Psoas muscle (tissue), 8 donors: ENCODE measurements around the gene GALNT17. TPM values are rescaled to one million over a fixed set of nuclear protein-coding genes. Genes with fewer than 3 reads are reported as not detected.
A peak's percentile ranks its signal among the peaks of the same experiment; 100 is the strongest.

Experiments
- ATAC-seq, 4 donors: fragments of 200-7000 bp; cut with Tn5 transposase; one replicate each; pipeline ENCODE4 v1.9.1; 2020; ENCODE audit warnings: moderate library complexity in 3 of 4, mild to moderate bottlenecking in 2 of 4
- DNase-seq, 2 donors: peaks; one replicate each; pipeline ENCODE4 v3.0.0-alpha.2; 2020
- H3K27ac ChIP-seq: fragments of 200-600 bp; one replicate; pipeline ENCODE4 v1.8.0; 2022
- H3K27me3 ChIP-seq, 3 donors: fragments of 200-600 bp in 1 of 3; one replicate each; pipeline versions ENCODE4 v1.6.1 to v1.8.0; 2013 to 2022; ENCODE audit warnings: low read length in 2 of 3, mild to moderate bottlenecking in 2 of 3, moderate library complexity in 1 of 3; ENCODE audit not compliant: insufficient read depth in 3 of 3
- H3K36me3 ChIP-seq, 2 donors: fragments of 200-600 bp in 1 of 2; one replicate each; pipeline versions ENCODE4 v1.6.1 to v1.8.0; 2013 to 2022; ENCODE audit warnings: low read depth in 1 of 2, mild to moderate bottlenecking in 1 of 2, moderate library complexity in 1 of 2; ENCODE audit not compliant: insufficient read depth in 1 of 2
- H3K4me1 ChIP-seq: fragments of 200-600 bp; one replicate; pipeline ENCODE4 v1.8.0; 2022
- H3K4me3 ChIP-seq: fragments of 200-600 bp; one replicate; pipeline ENCODE4 v1.8.0; 2022; ENCODE audit warnings: mild to moderate bottlenecking
- H3K9me3 ChIP-seq: fragments of 200-600 bp; one replicate; pipeline ENCODE4 v1.8.0; 2022
- CTCF ChIP-seq: fragments of 200-600 bp; IDR thresholded peaks from one replicate; pipeline ENCODE4 v1.8.0; 2022; ENCODE audit warnings: antibody characterized with exemption
- WGBS, 3 donors: extraction: QIAGEN DNeasy Blood & Tissue Kit; methylation state at CpG; one replicate each; pipeline versions ENCODE4 v1.1.6 to v1.1.7; 2013; 5-methylcytosine and 5-hydroxymethylcytosine counted together
- intact Hi-C, 2 donors: fragments of 100-400 bp; cut with DNase I; formaldehyde crosslinking; loops; one replicate each; pipeline versions ENCODE4 v1.11.0 to v1.14.2; 2022
- polyA plus RNA-seq, 3 donors: library from polyadenylated mRNA; stranded (reverse); fragments of 200-250 nt; gene quantifications; one replicate each; pipeline ENCODE4 v1.2.3, GENCODE V29; 2013
- total RNA-seq, 4 donors: library from RNA; stranded (reverse); fragmentation: NEBNext Ultra II Directional in 2 of 4; extraction: Animal tissue kit (Norgen Biotek cat#: 25700) in 2 of 4; gene quantifications; one replicate each; pipeline versions ENCODE4 v1.2.1 to v1.2.4, GENCODE V29; 2021 to 2023
- donor health status: healthy with polysubstance abuse.
- donor health status: DM: no; HTN: no; CAD: no; lungs with moderate emphysema.
- donor health status: Bipolar disorder and iron deficiency.
- donor health status: healthy.
- donor health status: DM: yes; HTN: yes; CAD: no.
- donor health status: DM: no; HTN: no; CAD: no.
- donor health status: DM: no; HTN: no; CAD: no.
- donor health status: DM: yes; HTN: yes; CAD: no.

Gene GALNT17
- total and polyA plus RNA-seq, 7 donors, result 0.17 to 3.5 (median 0.65) TPM

GRCh38 chr7:71343892-71344291 is 211.9 kb downstream of the GALNT17 start:
- intact Hi-C loops, result no loop called here
- H3K4me1 ChIP-seq, result no peaks in the 10 kb centered on the region
- DNase-seq (no peak), ATAC-seq (no peak)
- H3K36me3 ChIP-seq, result no peaks in the 10 kb centered on the region
- no peak overlapping the region for H3K27ac ChIP-seq
- H3K9me3 ChIP-seq, result peaks cover 6% of the 10 kb centered on the region
- TF ChIP-seq CTCF, result no peak
- H3K4me3 ChIP-seq, result no peak overlapping the region
- WGBS, 3 donors, result 42 to 61% (median 57%) methylated on average over 1 of the region's 1 CpG
- no peaks in the 10 kb centered on the region for H3K27me3 ChIP-seq

DNA sequence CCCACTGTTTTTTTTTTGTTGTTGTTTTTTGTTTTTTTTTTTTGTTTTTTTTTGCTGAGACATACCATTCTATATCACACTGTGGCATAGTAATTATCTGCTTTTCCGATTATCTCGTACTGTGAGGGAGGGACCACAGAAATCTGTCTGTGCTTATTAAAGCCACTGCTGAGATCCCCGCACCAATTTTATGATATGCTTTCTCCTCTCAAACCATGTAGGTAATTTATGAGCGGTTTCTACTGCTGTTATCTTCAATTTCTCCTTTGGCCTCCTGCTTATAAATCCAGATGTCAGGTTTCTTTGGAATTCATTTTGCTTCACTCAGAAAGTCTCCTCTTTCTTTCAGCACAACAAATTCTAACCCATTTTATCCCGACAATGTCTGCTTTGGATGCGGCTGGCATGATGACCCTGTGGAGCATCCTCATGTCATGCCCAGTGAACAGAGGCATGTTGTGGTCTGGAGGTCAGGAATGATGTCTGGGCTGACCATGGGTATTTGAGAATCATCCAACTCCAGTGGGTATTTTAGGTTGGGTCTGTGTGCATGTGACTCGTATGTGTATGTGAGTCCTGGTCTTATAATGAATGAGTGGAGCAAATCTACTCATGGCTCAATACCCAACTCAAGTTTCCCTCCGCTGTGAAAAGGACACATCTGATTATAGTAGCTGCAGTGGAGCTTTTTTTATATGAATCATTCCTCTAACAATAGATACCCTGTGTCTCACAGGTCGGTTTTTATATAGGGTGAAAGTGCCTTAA is 213.4 kb downstream of the GALNT17 start:
- Histone ChIP-seq H3K9me3 (peaks cover 6% of the 10 kb centered on the region), H3K36me3 (no peaks in the 10 kb centered on the region), H3K27me3 (no peaks in the 10 kb centered on the region), H3K4me1 (no peaks in the 10 kb centered on the region), H3K4me3 (no peak overlapping the region), H3K27ac (no peak overlapping the region)
- ATAC-seq (peak in 1 of 4 donors; percentile 58), DNase-seq (no peak)
- WGBS, 3 donors, result 66 to 69% (median 67%) methylated on average over 9 of the region's 9 CpGs
- intact Hi-C loops, result no loop called here
- no peak for TF ChIP-seq CTCF

DNA sequence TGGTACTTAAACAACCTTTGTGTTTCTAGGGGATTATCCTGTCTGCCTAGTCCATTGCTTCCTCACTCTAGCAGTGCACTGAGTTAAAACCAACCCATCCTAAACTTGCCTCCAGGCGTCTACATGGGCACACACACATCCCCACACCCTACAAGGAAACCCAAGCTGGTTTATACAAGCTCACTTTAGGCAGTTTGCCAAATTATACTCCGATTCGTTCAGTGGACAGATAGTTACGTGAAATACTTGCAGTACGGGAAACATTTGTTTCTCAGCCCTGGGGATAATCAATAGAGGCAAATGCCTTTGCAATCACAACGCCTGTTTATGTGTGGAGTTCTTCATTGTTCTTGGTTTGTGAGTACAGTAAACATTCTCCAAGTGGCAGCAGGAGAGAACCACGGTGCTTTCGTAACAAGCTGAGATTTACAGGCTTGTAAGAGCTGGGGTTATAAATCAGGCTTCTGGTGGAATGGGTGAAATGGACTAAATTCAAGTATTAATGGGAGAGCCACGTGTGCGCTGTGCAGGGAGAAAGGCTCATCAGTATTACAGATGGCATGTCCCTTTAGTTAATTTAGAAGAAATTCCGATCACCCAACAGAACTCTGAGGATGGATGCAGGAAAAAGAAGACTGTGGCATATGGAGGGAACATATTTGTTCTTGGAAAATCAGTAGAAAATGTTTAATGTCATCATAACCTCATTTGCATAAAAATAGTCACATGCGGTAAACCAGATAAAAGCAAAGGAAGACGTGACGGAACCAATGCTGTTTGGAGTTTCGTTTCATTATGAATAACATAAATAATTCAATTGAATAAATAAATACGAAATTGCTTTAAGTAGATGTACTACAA is 217.1 kb downstream of the GALNT17 start:
- intact Hi-C loops, result no loop called here
- H3K27me3 ChIP-seq, result no peaks in the 10 kb centered on the region
- H3K9me3 ChIP-seq, result peaks cover 4% of the 10 kb centered on the region
- no peak for TF ChIP-seq CTCF
- no peak for ATAC-seq
- H3K4me3 ChIP-seq, result no peak overlapping the region
- no peak for DNase-seq
- H3K27ac ChIP-seq, result no peak overlapping the region
- H3K36me3 ChIP-seq, result no peaks in the 10 kb centered on the region
- H3K4me1 ChIP-seq, result no peaks in the 10 kb centered on the region
- 56 to 66% (median 59%) methylated on average over 16 of the region's 16 CpGs for WGBS, 3 donors

DNA sequence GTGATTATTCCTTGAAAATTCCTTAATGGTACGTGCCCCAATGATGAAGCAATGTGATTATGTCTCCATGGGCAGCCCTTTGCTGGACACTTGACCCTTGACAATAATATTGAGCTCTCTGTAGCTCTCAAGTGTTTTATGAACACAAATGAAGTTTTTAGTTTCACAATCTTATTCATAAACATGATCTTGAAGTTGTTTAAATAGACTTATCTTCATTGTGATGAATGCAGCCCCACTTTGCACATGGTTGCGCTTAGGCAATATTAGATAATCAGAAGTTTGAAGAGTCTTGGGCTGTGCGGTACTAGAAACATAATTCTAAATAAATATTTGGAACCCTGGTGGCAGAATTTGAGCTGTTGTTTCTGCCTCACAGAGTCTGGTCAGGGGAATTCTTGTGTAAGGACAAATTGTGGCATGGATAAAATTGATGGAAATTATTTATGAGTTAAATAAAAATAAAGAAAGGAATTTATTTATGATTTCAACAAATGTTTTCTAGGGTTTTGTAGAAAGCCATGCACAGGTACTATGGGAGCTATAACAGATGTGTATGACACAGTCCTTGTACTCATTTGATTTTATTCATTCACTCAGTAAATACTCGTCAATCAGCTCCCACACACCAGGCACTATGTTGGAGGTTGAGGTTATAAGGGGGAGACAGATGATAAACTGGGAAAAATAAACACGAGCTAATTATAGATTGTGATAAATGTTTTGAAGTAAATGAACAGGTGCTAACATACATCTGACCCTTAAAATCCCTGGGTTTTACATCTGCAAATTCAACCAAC is 217.9 kb downstream of the GALNT17 start:
- Histone ChIP-seq H3K36me3 (no peaks in the 10 kb centered on the region), H3K4me3 (no peak overlapping the region), H3K4me1 (no peaks in the 10 kb centered on the region), H3K27ac (no peak overlapping the region), H3K27me3 (no peaks in the 10 kb centered on the region), H3K9me3 (peaks cover 4% of the 10 kb centered on the region)
- 62 to 77% (median 76%) methylated on average over 5 of the region's 5 CpGs for WGBS, 3 donors
- ATAC-seq (no peak), DNase-seq (no peak)
- TF ChIP-seq CTCF, result no peak
- intact Hi-C loops, result no loop called here
